Glutamatergic neuron (in vitro differentiated cells): ENCODE data around the gene PPP2R2D. TPM values are rescaled to one million over a fixed set of nuclear protein-coding genes. Genes with fewer than 3 reads are reported as not detected.
A peak's percentile ranks its signal among the peaks of the same experiment; 100 is the strongest.

Source experiments
- DNase-seq: peaks from one replicate; pipeline ENCODE4 v3.0.0; 2022
- H3K27ac Mint-ChIP-seq: one replicate; pipeline ENCODE4 v1.8.0; 2020; ENCODE audit warnings: mild to moderate bottlenecking, mixed read lengths, inconsistent platforms; ENCODE audit not compliant: unreplicated experiment
- H3K27me3 Mint-ChIP-seq: one replicate; pipeline ENCODE4 v1.8.0; 2020; ENCODE audit warnings: mild to moderate bottlenecking, moderate library complexity, mixed read lengths, inconsistent platforms; ENCODE audit not compliant: unreplicated experiment
- H3K36me3 Mint-ChIP-seq: one replicate; pipeline ENCODE4 v1.8.0; 2020; ENCODE audit warnings: mild to moderate bottlenecking, mixed read lengths, inconsistent platforms; ENCODE audit not compliant: unreplicated experiment
- H3K4me1 Mint-ChIP-seq: one replicate; pipeline ENCODE4 v1.8.0; 2020; ENCODE audit warnings: mild to moderate bottlenecking, low read depth, mixed read lengths, inconsistent platforms; ENCODE audit not compliant: unreplicated experiment
- H3K4me3 Mint-ChIP-seq: one replicate; pipeline ENCODE4 v1.8.0; 2020; ENCODE audit warnings: mild to moderate bottlenecking, mixed read lengths, inconsistent platforms; ENCODE audit not compliant: unreplicated experiment
- H3K9me3 Mint-ChIP-seq: one replicate; pipeline ENCODE4 v1.8.0; 2020; ENCODE audit warnings: mild to moderate bottlenecking, moderate library complexity, mixed read lengths, inconsistent platforms; ENCODE audit not compliant: unreplicated experiment
- total RNA-seq: library from RNA; stranded (reverse); fragmentation: NEBNext Ultra II Directional; extraction: Animal tissue kit (Norgen Biotek cat#: 25700); gene quantifications from one replicate; pipeline ENCODE4 v1.2.1, GENCODE V29; 2021; ENCODE audit not compliant: unreplicated experiment
- TF ChIP-seq, protein P1 (sequence below): fragments of 200-600 bp; sonication (generic); IDR thresholded peaks from one replicate; pipeline ENCODE4 v1.5.0; 2021; ENCODE audit not compliant: partially characterized antibody, unreplicated experiment

Gene PPP2R2D
- total RNA-seq, 1 donor from 2014 or later, result 42.8 TPM

DNA sequence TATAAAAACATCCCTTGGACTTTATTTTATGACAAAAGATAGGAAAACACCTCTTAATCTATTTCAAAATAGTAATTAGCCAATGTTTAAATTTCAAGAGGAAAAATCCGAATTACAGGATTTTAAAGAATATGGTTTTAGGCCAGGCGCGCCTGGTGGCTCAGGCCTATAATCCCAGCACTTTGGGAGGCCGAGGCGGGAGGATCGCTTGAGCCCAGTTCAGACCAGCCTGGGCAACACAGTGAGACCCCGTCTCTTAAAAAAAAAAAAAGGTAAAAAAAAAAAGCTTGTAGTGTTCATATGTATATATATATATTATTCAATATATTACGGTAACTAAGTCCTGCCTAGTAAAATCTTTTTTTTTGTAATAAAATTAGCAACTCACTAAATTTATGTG is 79.5 kb downstream of the PPP2R2D start:
- Mint-ChIP-seq H3K9me3 (peaks cover 14% of the 10 kb centered on the region), H3K27me3 (peaks cover 9% of the 10 kb centered on the region), H3K27ac (peak overlapping the region; percentile 17), H3K36me3 (no peaks in the 10 kb centered on the region), H3K4me3 (peak overlapping the region; percentile 95), H3K4me1 (peaks cover 15% of the 10 kb centered on the region)
- DNase-seq, result no peak
- TF ChIP-seq, protein P1, sequence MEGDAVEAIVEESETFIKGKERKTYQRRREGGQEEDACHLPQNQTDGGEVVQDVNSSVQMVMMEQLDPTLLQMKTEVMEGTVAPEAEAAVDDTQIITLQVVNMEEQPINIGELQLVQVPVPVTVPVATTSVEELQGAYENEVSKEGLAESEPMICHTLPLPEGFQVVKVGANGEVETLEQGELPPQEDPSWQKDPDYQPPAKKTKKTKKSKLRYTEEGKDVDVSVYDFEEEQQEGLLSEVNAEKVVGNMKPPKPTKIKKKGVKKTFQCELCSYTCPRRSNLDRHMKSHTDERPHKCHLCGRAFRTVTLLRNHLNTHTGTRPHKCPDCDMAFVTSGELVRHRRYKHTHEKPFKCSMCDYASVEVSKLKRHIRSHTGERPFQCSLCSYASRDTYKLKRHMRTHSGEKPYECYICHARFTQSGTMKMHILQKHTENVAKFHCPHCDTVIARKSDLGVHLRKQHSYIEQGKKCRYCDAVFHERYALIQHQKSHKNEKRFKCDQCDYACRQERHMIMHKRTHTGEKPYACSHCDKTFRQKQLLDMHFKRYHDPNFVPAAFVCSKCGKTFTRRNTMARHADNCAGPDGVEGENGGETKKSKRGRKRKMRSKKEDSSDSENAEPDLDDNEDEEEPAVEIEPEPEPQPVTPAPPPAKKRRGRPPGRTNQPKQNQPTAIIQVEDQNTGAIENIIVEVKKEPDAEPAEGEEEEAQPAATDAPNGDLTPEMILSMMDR, result no peak

DNA sequence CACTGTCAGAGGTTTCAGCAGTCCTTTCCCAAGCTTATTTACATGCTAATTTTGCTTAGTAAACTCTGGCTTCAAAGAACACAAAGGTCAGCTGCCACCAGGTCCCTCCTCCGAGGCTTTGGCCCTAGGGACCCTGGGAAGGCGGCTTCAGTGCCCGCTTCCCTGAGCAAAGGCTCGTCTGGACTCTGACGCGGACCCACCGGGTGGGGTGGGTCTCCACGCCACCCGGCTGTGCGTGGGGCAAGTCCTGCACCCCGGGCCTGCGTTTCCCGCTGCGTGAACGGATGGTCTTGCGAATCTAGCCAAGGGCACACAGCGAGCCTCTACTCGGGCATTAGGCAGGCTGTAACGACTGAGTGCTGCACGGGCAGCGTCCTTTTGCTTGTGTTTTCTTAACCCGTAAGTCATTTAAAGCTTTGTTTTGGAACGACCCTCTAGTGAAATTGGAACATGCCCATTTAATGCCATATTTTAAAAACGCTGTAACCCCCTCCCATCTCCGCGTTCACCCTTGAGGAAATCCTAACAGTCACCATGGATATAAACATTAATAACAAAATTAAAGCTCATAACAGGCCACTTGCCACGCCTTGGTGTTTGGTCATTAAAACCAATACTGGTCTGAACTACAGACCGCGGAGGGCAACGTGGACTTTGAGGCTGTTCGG is 80.1 kb downstream of the PPP2R2D start:
- Mint-ChIP-seq H3K36me3 (peaks cover 2% of the 10 kb centered on the region), H3K9me3 (peaks cover 14% of the 10 kb centered on the region), H3K27ac (peak overlapping the region; percentile 69), H3K27me3 (peaks cover 9% of the 10 kb centered on the region), H3K4me1 (peaks cover 15% of the 10 kb centered on the region), H3K4me3 (peak overlapping the region; percentile 95)
- DNase-seq, result peak; percentile 65
- TF ChIP-seq, protein P1, result peak; percentile 22

DNA sequence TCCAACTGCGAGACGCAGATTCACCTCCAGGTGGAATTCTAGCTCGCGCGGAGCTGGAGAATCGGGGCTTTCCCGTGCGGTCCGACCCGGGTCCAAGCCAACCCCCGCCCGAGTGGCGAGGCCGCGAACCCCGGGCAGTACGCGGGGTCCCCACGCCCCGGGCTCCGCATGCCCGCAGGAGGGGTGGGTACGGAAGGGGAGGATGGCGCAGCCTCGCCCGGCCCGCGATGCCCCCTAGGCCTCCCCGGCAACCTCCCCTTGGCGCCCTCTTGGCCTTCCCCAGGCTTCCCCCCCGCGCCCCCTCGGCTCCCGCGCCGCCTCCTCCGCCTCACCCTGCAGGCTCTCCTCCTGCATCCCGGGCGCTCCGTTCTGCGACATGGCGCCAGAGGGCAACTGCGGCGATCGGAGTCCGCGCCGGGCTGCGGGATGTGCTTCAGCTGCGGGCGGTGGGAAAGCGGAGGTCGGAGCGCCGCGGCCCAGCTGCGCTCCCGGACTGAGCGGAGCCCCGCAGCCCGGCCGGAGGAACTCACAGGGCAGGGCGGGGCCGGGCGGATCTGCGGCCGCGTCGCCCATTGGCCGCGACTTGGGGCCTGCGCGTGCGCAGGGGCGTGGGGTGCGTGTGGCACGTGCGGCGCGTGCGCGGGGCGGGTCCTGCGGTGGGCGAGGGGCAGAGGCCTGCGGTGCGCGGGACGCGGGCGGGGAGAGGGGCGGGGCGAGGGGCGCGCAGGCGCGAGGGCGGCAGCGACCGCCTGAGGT is 80.8 kb downstream of the PPP2R2D start, which contains the start of gene BNIP3:
Gene BNIP3, minus strand, starts transcription at position 495 of the 756 bp plus-strand sequence. Its CDS starts 117 bp downstream, at position 378.
- Mint-ChIP-seq H3K9me3 (peaks cover 14% of the 10 kb centered on the region), H3K4me3 (peak within 1 kb of the TSS; percentile 95), H3K36me3 (peaks cover 4% of the 10 kb centered on the region), H3K4me1 (peaks cover 15% of the 10 kb centered on the region), H3K27ac (peak within 1 kb of the TSS; percentile 69), H3K27me3 (peaks cover 9% of the 10 kb centered on the region)
- TF ChIP-seq, protein P1, result peak; percentile 1
- DNase-seq, result peak; percentile 99

- Mint-ChIP-seq H3K36me3 (peaks cover 4% of the 10 kb centered on the region), H3K4me3 (peak overlapping the region; percentile 59), H3K4me1 (peaks cover 15% of the 10 kb centered on the region), H3K27ac (no peak overlapping the region), H3K27me3 (peaks cover 9% of the 10 kb centered on the region), H3K9me3 (peaks cover 14% of the 10 kb centered on the region)
- no peak for DNase-seq
- TF ChIP-seq, protein P1, result no peak
Measured at GRCh38 chr10:131982185-131982756, 81.5 kb downstream of the PPP2R2D start.
